Adipocyte (in vitro differentiated cells): ENCODE measurements around the gene KCNE4.
A peak's percentile ranks its signal among the peaks of the same experiment; 100 is the strongest.

Experiments
- DNase-seq: peaks from one replicate; pipeline ENCODE4 v3.0.0-alpha.2; 2015; ENCODE audit warnings: low read depth
- H3K27me3 ChIP-seq: replicated peaks from 2 replicates; pipeline ENCODE4 v1.7.0; 2013; ENCODE audit warnings: mild to moderate bottlenecking, low read length, moderate library complexity; ENCODE audit not compliant: control insufficient read depth, insufficient read depth
- H3K36me3 ChIP-seq: 2 replicates; pipeline ENCODE4 v1.7.0; 2013; ENCODE audit warnings: low read length, mild to moderate bottlenecking, moderate library complexity; ENCODE audit not compliant: control insufficient read depth, insufficient read depth, severe bottlenecking
- H3K4me1 ChIP-seq: 2 replicates; pipeline ENCODE4 v1.7.0; 2013; ENCODE audit warnings: mild to moderate bottlenecking, low read length, moderate library complexity; ENCODE audit not compliant: control insufficient read depth, insufficient read depth
- H3K4me3 ChIP-seq: 2 replicates; pipeline ENCODE4 v1.7.0; 2013; ENCODE audit warnings: mild to moderate bottlenecking, low read length, moderate library complexity
- H3K9ac ChIP-seq: 2 replicates; pipeline ENCODE4 v1.7.0; 2013; ENCODE audit warnings: mild to moderate bottlenecking, low read length, moderate library complexity
- H3K9me3 ChIP-seq: 2 replicates; pipeline ENCODE4 v1.7.0; 2013; ENCODE audit warnings: mild to moderate bottlenecking, low read length, moderate library complexity; ENCODE audit not compliant: control insufficient read depth

Gene KCNE4

GRCh38 chr2:223042284-223042683 is 9.7 kb upstream of the KCNE4 start:
- Histone ChIP-seq H3K36me3 (no peaks in the 10 kb centered on the region), H3K9ac (peak overlapping the region; percentile 18), H3K27me3 (no peaks in the 10 kb centered on the region), H3K9me3 (no peaks in the 10 kb centered on the region), H3K4me1 (peaks cover 32% of the 10 kb centered on the region), H3K4me3 (no peak overlapping the region)
- no peak for DNase-seq

- Histone ChIP-seq H3K4me3 (no peak overlapping the region), H3K27me3 (no peaks in the 10 kb centered on the region), H3K4me1 (peaks cover 36% of the 10 kb centered on the region), H3K36me3 (no peaks in the 10 kb centered on the region), H3K9me3 (no peaks in the 10 kb centered on the region), H3K9ac (no peak overlapping the region)
- no peak for DNase-seq
These were observed 9.3 kb upstream of the KCNE4 start for GRCh38 chr2:223042704-223043118.

- Histone ChIP-seq H3K36me3 (no peaks in the 10 kb centered on the region), H3K9me3 (no peaks in the 10 kb centered on the region), H3K27me3 (no peaks in the 10 kb centered on the region), H3K9ac (no peak overlapping the region), H3K4me3 (no peak overlapping the region), H3K4me1 (peaks cover 42% of the 10 kb centered on the region)
- DNase-seq, result no peak
These were observed 8.6 kb upstream of the KCNE4 start for GRCh38 chr2:223043164-223043941.

GRCh38 chr2:223044092-223044836 is 7.7 kb upstream of the KCNE4 start:
- no peak for DNase-seq
- H3K27me3 ChIP-seq, result no peaks in the 10 kb centered on the region
- H3K4me3 ChIP-seq, result no peak overlapping the region
- H3K4me1 ChIP-seq, result peaks cover 42% of the 10 kb centered on the region
- no peaks in the 10 kb centered on the region for H3K9me3 ChIP-seq
- no peaks in the 10 kb centered on the region for H3K36me3 ChIP-seq
- no peak overlapping the region for H3K9ac ChIP-seq

- H3K9me3 ChIP-seq, result no peaks in the 10 kb centered on the region
- no peak for DNase-seq
- H3K27me3 ChIP-seq, result no peaks in the 10 kb centered on the region
- H3K4me3 ChIP-seq, result no peak overlapping the region
- H3K4me1 ChIP-seq, result peaks cover 42% of the 10 kb centered on the region
- no peaks in the 10 kb centered on the region for H3K36me3 ChIP-seq
- no peak overlapping the region for H3K9ac ChIP-seq
These were observed 6.9 kb upstream of the KCNE4 start for GRCh38 chr2:223044916-223045700.

- H3K4me1 ChIP-seq, result peaks cover 43% of the 10 kb centered on the region
- no peaks in the 10 kb centered on the region for H3K27me3 ChIP-seq
- no peaks in the 10 kb centered on the region for H3K36me3 ChIP-seq
- H3K9me3 ChIP-seq, result no peaks in the 10 kb centered on the region
- H3K9ac ChIP-seq, result peak overlapping the region; percentile 70
- H3K4me3 ChIP-seq, result no peak overlapping the region
- DNase-seq, result peak; percentile 66
These were observed 5.4 kb upstream of the KCNE4 start for GRCh38 chr2:223046470-223047040.

GRCh38 chr2:223047260-223047761 is 4.7 kb upstream of the KCNE4 start:
- no peaks in the 10 kb centered on the region for H3K9me3 ChIP-seq
- peak; percentile 91 for DNase-seq
- no peaks in the 10 kb centered on the region for H3K27me3 ChIP-seq
- H3K9ac ChIP-seq, result peak overlapping the region; percentile 70
- H3K4me3 ChIP-seq, result peak overlapping the region; percentile 64
- peaks cover 42% of the 10 kb centered on the region for H3K4me1 ChIP-seq
- H3K36me3 ChIP-seq, result no peaks in the 10 kb centered on the region

GRCh38 chr2:223048519-223048918 is 3.5 kb upstream of the KCNE4 start:
- Histone ChIP-seq H3K36me3 (no peaks in the 10 kb centered on the region), H3K9me3 (no peaks in the 10 kb centered on the region), H3K4me1 (peaks cover 38% of the 10 kb centered on the region), H3K27me3 (no peaks in the 10 kb centered on the region), H3K4me3 (no peak overlapping the region), H3K9ac (no peak overlapping the region)
- no peak for DNase-seq

- Histone ChIP-seq H3K27me3 (no peaks in the 10 kb centered on the region), H3K4me3 (no peak overlapping the region), H3K9ac (no peak overlapping the region), H3K4me1 (peaks cover 42% of the 10 kb centered on the region), H3K9me3 (no peaks in the 10 kb centered on the region), H3K36me3 (no peaks in the 10 kb centered on the region)
- DNase-seq, result no peak
These were observed 2.6 kb upstream of the KCNE4 start for GRCh38 chr2:223049356-223049755.

GRCh38 chr2:223050188-223050587 is 1.8 kb upstream of the KCNE4 start:
- H3K9me3 ChIP-seq, result no peaks in the 10 kb centered on the region
- H3K36me3 ChIP-seq, result no peaks in the 10 kb centered on the region
- H3K27me3 ChIP-seq, result no peaks in the 10 kb centered on the region
- H3K9ac ChIP-seq, result no peak overlapping the region
- H3K4me1 ChIP-seq, result peaks cover 45% of the 10 kb centered on the region
- no peak overlapping the region for H3K4me3 ChIP-seq
- no peak for DNase-seq
